ENCODE data around the gene RIOK3.
"Not testable (repeated sequence)": the region's sequence is repeated elsewhere in the genome, so short reads cannot be mapped to it uniquely, and the experiment has no call there.

RIOK3 gene

DNA sequence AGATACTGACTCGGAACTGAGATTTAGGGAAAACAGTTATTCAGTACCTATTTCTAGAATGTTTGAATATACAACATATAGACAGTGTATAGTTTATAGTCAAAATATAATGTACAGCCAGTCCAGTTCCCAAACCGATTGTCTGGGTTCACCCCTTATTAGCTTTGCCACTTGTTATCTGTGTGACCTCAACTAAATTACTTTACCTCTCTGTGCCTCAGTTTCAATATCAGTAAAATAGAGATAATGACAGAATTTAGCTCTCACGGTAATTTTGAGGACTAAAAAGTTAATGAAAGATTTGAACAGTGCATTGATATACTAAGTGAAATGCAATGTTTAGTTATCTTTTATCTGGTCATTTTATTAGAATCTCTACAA, 750 bp upstream of the RIOK3 start:
- no peak for DNase-seq

DNA sequence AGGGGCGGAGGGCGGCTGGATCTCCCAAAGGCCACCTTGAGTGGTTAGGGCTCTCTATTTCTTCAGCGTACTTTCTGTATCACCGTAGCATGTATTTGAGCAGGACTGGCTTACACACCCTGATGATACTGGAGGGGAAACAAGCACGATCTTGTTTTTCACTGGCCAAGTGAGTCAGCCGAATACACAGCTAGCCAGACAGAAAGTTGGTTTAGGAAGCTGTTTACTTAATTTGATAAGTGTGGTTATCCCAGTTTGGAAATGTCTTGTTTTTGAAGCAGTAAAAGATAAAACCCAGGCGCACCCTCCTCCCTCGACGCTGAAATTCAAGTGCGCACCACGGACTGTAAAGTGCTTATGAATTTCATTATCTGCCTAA, 582 bp downstream of the RIOK3 start:
- DNase-seq = no peak

DNA sequence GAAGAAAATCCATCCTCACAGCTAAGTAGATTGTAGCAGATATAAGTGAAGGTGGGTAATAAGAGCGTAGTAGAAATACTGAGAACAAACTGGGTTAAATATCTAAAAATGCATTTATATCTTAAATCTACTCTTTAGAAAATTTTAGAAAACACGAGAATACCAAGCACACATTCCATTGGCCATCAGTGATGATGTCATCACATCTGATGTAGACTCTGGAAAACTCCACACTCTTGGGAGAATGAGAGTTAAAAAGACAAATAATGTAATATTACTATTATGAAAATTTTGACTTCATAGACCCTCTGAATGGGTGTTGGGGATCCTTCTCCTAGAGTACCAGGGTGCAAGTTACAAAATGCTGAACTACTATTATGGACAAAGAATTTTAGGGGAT, 3.7 kb downstream of the RIOK3 start:
- DNase-seq = no peak

DNA sequence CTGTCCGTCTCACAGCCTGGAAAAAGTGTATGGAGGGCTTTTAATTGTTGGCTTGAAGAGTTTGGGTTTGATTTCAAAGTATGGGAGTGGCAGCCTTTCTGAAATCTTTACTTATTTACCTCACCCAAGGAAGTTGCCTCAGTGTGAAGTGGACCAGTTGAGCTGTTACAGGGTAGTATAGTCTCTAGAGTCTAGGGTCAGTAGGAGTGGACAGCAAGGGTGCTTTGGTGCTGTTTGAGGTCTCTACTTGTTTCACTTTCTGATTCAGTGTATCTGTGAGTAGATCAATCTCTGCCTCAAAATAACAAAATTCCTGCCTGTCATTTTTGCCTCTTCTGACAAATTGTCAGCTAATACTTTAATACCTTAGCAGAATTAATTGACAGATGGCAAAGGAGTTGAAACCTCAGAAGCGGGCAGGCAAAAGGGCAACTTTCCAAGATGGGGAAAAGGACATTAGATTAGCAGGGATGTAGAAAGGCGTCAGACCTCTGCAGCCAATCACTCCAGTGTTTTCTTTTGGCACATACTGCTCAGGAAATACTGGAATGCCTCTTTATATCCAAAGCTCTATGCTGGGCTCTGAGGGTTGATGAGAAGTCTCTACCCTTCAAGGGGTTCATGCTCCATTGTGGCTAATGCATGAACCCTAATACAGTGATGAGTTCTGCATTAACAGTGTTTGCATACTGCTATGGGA, 5.9 kb downstream of the RIOK3 start:
- no peak for DNase-seq

DNA sequence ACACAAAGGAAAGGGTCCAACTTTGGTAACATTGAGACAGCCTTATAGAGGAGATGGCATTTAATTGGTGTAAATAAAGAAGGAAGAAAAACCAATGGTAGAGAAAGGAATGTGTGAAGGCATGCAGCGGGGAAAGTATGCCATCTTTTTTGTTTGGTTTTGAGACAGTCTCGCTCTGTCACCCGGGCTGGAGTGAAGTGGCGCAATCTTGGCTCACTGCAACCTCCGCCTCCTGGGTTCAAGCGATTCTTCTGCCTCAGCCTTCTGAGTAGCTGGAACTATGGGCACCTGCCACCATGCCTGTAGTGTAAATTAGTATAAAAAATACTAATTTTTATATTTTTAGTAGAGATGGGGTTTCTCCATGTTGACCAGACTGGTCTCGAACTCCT, 6.4 kb downstream of the RIOK3 start:
- DNase-seq = no peak

DNA sequence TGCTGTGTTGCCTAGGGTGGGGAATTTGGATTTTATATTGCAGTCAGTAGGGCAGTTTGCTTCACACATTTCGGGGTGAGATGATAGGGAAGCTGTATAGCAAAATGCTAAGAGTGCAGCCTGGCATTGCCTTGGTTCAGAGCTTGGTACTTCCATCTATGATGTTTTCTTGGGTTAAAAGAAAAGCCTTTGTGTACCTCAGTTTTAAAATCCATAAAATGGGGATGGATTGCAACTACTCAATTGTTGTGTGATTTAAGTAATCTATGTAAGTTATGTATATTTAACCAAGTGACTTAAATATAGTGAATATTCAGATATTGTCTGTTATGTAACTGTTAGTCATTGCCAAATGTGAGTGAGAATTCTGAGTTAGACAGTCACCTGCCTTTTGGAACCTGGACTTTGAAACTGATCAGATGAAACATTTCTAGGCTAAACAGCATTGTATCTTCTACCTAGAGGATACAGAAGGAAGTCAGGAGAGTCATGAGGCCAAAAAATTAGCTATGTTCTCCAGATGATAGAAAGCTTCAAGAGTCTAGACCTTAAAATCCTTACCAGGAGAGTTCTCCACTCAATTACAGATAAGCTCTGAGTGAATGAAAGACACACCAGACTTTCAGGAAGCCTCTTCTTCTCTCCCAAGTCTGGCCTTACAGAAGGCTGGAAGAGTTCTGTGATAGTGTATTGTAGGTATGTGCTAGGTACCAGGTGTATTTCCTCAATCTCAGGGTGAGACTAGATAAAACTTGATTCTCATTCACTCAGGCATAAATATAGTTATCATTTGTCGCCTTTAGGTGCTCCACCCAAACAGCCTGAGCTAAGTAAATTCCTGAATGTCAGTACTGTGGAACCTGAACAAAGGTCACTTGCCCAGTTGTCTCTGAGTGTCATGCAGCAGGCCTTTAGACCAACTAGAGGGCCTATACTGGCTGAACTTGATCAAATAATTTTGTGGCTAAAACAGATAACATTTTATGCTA, 7.5 kb downstream of the RIOK3 start:
- no peak for DNase-seq

DNA sequence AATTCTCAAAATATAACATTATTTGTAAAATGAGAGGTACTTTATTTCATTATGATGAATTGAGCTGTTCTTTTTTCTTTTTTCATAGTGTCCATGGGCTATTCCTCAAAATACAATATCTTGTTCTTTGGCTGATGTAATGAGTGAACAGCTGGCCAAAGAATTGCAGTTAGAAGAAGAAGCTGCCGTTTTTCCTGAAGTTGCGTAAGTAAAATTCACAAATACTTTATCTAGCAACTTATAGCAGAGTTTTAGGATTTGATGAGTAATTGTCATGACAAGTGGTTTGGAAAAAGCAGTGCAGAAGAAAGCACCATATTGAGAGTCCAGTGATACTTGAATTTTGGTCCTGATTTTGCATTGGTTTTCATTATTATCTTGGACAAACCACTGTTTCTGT, 9.8 kb downstream of the RIOK3 start:
- DNase-seq = no peak

DNA sequence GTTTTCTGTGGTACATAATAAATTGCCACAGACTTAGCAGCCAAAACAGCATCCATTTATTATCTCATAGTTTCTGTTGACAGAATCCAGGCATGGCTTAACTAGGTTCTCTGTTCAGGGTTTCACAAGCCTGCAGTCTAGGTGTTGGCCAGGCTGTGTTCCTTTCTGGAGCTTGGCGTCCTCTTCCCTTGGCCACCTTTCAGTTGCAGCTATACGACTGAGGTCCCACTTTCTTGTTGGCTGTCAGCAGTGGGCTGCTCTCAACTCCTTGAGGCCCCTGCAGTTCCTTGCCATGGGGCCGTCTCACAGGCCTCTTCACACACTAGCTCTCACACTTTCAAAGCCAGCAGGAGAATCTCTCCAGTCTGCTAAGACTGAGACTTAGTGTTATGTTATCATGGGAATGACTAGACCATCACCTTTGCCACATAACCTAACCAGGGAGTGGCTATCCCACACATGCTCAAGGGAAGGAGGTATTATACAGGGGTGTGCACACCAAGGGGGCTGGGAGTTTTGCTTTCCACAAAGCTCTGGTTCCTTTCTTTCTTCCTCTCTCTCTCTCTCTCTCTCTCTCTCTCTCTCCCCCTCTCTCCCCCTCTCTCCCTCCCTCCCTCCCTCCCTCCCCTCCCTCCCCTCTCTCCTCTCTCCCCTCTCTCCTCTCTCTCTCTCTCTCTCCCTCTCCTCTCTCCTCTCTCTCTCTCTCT, 15.8 kb downstream of the RIOK3 start:
- DNase-seq = no peak

DNA sequence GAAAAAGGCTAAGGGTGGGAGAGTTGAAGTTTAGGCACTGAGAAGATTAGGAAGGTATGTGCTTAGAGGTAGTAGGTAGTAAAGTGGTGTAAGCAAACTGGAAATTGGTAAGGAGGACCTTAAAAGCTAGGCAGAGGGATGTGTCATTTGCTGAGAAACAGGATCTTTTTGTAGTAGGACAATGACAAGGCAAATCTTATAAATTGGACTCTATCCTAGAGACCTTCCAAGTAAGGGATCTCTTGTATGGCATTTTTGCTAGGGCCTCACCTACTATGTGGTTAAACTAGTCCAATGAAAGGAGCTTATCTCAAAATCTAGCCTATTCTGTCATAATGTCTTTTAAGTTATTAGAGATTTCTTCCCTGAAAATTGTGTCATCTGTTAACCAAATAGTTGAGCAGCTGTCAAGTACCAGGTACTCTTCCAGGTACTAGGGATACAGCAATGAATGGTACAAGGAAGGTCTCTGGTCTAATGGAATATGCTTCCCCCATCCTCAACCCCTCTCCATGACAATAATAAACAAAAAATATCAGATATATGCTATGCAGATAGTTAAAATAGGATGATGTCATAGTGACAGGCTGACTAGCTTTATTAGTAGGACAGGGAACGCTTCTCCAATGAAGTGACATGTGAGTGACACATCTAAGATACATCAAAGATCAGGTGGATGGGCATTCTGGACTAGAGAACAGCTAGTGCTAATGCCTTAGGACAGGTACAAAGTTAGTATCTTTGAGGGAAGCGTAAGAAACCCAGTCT, 17.7 kb downstream of the RIOK3 start:
- DNase-seq = no peak

DNA sequence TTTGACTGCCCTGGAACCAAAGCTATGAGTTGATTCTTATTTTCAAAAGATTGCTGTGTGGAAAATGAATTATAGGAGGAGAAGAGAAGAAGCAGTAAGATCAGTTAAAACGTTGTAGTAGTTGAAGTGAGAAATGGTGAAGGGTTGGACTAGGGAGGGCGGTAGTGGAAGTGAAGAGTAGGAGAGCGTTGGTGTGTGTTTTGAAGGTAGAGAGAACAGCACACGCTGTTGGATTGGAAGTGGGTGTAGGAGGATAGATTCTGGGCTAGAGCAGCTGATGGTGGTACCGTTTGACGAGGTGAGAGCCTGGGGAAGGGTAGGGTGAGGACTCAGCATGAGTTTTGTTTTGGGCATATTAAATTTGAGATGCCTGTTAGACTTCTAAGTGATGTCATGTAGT, 18.4 kb downstream of the RIOK3 start:
- no peak for DNase-seq

DNA sequence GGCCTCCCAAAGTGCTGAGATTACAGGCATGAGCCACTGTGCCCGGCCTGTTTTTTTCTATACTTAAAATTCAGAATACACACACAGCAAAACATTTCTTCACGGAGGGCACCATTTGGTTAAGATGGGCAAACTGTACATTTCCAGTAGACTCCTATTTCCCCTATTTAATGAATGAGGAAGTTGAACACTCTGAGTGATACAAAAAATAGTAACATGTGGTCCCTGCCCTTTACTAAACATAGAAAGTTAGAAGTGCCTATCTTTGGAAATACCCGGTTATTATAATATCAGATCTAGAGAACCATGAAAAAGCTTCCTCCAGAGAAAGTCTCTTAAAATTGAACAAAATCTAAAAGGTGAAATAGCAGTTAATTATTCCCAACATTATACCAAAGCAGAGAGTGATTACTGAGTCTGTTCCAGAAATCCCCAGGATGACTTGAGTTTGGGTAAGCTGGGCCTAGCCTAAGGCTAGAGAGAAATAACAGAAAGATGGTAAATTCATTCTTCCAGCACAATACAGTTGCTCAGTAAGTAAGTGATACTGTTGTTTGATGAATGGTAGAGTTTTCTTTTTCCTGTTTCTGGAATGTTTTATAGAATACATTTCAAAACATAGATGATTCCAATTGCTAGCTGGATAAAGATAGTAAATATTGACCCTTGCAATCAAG, 26.9 kb downstream of the RIOK3 start:
- DNase-seq = no peak

DNA sequence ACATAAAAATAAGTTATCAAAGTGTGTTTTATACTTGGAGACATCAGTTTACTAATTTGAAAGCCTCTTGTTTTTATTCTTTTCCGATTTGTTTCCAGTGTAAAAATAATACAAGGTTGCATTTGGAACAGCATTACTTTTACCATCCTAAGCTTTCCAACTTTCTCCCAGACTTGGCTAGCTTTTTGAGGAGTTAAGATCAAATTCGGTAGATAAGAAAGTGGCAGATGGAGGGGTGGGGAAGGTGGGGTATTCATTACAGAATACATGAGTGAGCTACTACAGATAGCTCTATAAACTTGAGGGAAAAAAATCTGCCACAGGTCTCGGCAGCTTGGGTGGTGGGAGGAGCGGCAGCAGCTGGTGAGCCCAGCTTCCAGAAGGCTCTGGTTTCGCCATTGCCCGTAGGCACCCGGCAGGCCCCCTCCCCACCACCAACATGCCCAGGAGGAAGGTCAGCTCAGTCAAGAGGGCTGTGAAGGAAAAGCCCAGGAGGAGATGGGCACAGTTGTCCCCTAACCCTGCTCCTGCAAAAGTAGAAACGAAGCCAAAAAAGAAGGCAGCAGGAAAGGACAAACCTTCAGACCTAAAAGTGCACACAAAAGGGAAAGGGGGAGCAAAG, 31.6 kb downstream of the RIOK3 start:
- DNase-seq = no peak

DNA sequence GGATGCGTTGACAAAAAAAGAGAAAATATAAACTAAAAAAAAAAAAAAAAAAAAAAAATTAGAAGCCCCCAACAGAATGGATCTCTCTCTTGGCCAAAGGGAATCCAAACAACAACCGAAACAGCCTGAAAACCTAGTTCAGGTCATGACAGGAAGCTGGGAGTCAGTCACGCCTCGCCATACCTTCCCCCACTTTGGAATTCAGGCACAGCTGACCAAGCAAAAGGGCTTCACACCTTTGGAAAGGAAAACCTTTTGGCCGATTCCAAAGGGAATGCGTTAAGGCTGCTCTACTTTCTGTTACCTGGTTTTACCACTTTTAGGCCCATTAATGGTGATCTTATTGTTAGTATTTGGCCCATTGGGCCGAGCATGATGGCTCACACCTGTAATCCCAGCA, 32.3 kb downstream of the RIOK3 start:
- DNase-seq = no peak

DNA sequence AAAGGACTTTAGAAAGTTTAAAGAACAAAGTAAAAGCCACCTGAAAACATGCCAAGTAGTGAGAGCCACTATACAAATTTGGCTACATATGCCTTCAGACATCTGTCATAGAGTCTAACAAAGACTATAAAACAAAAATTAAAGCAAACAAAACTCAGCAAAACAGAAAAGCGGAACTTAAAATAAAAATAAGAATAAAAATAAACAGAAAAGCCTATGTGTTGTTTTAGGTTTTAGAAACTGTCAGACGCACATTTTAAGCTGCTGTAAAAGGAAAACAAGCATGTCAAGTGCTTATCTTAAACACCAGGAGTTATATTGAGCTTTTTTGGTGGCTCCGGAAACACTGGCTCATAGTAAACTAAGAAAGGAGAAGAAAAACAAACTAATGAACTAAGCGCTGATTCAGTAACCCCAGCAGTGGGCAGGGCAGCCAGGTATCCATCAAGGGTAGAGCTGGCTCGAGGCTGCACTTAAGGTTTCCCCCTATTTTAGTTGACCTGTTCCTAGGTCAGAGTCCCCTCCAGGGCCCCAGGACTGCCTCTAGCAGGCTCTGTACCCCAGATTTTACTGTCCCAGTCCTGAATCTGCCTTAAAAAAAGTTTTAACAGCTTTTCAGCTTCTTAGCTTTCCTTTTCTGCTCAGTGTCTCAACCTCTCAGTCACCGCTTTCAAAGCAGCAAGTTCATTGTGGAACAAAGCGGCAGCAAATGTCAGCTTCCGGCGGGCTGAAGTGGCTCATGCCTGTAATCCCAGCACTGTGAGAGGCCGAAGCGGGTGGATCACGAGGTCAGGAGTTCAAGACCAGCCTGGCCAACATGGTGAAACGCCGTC, 34.9 kb downstream of the RIOK3 start:
- no peak for DNase-seq

DNA sequence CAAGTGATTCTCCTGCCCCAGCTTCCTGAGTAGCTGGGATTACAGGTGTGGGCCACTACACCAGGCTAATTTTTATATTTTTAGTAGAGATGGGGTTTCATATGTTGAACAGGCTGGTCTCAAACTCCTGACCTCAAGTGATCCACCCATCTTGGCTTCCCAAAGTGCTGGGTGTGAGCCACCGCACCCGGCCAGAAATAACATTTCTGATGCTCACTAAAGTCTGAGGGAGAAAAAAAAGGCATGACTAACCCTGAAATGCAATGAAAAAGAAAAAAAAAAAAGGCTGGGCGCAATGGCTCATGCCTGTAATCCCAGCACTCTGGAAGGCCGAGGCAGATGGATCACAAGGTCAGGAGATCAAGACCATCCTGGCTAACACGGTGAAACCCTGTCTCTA, 36.5 kb downstream of the RIOK3 start:
- not testable (repeated sequence) for DNase-seq

DNA sequence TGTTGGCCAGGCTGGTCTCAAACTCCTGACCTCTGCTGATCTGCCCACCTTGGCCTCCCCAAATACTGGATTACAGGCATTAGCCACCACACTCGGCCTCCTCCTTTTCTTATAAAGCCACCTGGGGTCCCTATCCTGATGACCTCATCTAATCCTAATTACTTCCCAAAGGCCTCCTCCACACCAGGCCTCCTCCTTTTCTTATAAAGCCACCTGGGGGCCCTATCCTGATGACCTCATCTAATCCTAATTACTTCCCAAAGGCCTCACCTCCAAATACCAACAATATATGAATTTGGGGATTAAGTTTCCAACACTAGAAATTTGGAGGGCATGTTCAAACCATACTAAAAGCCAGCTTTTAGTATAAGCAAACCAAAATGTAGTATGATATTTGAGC, 40.6 kb downstream of the RIOK3 start:
- DNase-seq = no peak

DNA sequence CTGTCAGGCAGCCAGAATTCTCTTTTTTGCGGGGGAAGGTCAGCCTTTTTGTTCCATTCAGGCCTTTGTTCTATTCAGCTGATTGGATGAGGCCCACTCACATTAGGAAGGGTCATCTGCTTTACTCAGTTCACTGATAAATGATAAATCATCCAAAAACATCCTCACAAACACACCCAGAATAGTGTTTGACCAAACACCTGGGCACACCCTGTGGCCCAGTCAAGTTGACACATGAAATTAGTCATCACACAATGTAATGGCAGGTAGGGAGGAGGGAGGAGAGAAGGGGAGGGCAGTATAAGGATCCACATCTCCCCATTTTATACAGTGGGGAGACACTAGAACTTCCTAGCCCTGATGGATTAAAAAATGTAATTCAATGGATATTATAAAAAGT, 41.9 kb downstream of the RIOK3 start:
- no peak for DNase-seq

DNA sequence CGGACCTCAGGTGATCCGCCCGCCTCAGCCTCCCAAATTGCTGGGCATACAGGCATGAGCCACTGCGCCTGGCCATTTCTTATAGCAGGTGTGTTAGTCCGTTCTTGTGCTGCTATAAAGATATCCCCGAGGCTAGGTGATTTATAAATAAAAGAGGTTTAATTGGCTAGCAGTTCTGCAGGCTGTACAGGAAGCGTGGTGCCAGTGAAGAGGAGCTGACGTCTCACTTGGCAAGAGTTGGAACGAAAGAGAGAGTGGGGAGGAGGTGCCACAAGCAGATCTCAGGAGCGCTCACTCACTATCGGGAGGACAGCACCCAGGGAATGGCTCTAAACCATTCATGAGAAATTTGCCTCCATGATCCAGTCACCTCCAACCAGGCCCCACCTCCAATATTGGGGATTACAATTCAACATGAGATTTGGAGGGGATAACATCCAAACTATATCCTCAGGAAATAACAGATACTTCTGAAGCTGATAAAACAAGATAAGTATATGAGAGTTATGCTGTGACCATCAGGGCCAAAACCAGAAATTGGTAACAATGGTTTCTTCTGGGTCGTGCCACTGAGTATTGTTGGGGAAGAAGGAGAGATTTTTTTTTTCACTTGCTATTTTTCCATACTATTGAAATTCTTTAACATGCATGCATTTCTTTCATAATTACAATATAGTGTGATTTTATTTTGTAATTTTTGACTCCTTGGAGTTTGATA, 42.8 kb downstream of the RIOK3 start:
- peak; percentile 66 for DNase-seq

DNA sequence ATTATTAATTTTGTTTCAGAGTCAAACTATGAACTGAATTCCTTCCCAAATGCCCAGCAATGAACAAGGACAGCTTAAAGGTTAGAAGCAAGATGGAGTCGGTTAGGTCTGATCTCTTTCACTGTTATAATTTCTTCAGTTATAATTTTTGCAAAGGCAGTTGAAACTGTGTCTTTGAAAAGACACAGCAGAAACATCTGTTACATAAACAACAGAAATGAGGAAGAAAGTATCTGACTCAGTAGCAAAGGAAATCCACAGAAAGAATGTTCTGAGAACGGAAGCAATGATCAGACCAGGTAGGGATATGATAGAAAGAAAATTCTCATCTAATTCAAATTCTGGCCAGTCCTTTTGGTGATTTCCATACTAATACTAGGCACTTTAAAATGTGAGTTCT, 45.0 kb downstream of the RIOK3 start:
- no peak for DNase-seq

DNA sequence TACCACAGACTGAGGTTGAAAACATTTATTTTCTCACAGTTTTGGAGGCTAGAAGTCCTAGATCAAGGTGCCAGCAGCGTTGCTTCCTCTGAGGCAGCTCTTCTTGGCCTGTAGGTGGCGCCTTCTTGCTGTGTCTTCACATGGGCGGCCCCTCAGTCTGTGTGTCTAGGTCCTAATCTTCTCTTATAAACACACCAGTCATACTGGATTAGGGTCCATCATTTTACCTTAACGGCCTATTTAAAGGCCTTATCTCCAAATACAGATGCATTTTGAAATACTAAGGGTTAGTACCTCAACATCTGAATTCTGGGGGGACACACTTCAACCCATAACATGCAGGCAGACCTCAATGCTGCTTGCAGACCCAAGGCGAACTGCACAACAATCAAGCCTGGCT, 45.8 kb downstream of the RIOK3 start:
- DNase-seq = peak; percentile 33

All from NCI-H510A treated with DMSO at 0.1 percent for 48 hours (cell line).